DND-41 (cell line): Measurements from ENCODE around the gene TGFB1.

Source experiments
- CTCF ChIP-seq: IDR thresholded peaks from 2 replicates; pipeline ENCODE4 v1.5.1; 2012; ENCODE audit warnings: borderline replicate concordance, low read length, moderate library complexity, mild to moderate bottlenecking; ENCODE audit not compliant: poor library complexity, severe bottlenecking; ENCODE audit errors: extremely low read depth
- EZH2 ChIP-seq: IDR thresholded peaks from 3 replicates; pipeline ENCODE4 v1.6.1; 2012; ENCODE audit warnings: borderline replicate concordance, low read depth, mild to moderate bottlenecking, moderate library complexity, low read length, inconsistent platforms; ENCODE audit not compliant: severe bottlenecking

GRCh38 chr19:41299046-41299754 lies 54.5 kb downstream of the TGFB1 start:
- TF ChIP-seq CTCF (no peak), EZH2 (no peak)
